Measurements from ENCODE around the gene ERFL.

DNA sequence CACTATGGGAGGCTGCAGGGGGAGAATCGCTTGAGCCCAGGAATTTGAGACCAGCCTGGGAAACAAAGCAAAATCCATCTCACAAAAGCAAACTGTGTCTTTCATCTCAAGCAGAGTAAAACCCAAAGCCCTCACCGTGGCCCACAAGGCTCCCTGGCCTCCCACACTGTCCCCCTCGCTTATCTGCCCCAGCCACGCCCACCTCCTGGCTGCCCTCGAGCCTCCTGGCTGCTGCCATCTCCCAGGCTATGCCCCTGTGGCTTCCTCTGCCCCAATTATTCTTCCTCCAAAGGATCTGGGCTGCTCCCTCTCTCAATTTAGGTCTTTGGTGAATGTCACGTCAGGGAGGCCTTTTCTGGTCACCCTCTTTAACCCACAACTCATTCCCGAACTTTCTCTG lies 27.3 kb upstream of the ERFL start:
- TF ChIP-seq, protein P1, sequence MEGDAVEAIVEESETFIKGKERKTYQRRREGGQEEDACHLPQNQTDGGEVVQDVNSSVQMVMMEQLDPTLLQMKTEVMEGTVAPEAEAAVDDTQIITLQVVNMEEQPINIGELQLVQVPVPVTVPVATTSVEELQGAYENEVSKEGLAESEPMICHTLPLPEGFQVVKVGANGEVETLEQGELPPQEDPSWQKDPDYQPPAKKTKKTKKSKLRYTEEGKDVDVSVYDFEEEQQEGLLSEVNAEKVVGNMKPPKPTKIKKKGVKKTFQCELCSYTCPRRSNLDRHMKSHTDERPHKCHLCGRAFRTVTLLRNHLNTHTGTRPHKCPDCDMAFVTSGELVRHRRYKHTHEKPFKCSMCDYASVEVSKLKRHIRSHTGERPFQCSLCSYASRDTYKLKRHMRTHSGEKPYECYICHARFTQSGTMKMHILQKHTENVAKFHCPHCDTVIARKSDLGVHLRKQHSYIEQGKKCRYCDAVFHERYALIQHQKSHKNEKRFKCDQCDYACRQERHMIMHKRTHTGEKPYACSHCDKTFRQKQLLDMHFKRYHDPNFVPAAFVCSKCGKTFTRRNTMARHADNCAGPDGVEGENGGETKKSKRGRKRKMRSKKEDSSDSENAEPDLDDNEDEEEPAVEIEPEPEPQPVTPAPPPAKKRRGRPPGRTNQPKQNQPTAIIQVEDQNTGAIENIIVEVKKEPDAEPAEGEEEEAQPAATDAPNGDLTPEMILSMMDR (IDR thresholded peaks at IDR 0.05): no peak
- no peak for TF ChIP-seq POLR2A (IDR thresholded peaks at IDR 0.05)
